Measurements from ENCODE around the gene PXYLP1. TPM values are rescaled to one million over a fixed set of nuclear protein-coding genes. Genes with fewer than 3 reads are reported as not detected.

The PXYLP1 gene
- total and polyA plus RNA-seq, 8 donors: 11.6 to 35.3 (median 28.3) TPM

- Histone ChIP-seq H3K4me1 (peaks cover 3 to 24% of the 10 kb centered on the region in 2 donors), H3K27ac (no peak overlapping the region), H3K9me3 (no peaks in the 10 kb centered on the region), H3K4me3 (no peak overlapping the region), H3K27me3 (no peaks in the 10 kb centered on the region), H3K36me3 (peaks cover 0 to 4% of the 10 kb centered on the region in 2 donors)
- peak in 1 of 4 donors; percentile 22 for DNase-seq
- TF ChIP-seq CTCF (IDR thresholded peaks at IDR 0.05): no peak
- intact Hi-C loops (cut with DNase I): loop anchor here in 1 of 2 donors (10.0 kb wide), 1 partner anchor 46 kb away; the partner anchor contains the start of gene PXYLP1
- no peak for ATAC-seq
Observed at GRCh38 chr3:141280690-141281089, 49.1 kb downstream of the PXYLP1 start.

- Histone ChIP-seq H3K9me3 (no peaks in the 10 kb centered on the region), H3K27ac (no peak overlapping the region), H3K27me3 (no peaks in the 10 kb centered on the region), H3K4me1 (peaks cover 0 to 16% of the 10 kb centered on the region in 2 donors), H3K4me3 (no peak overlapping the region), H3K36me3 (no peaks in the 10 kb centered on the region)
- intact Hi-C loops (cut with DNase I): loop anchor here in 1 of 2 donors (10.0 kb wide), 1 partner anchor 51 kb away; the partner anchor contains the start of gene PXYLP1
- no peak for ATAC-seq
- no peak for TF ChIP-seq CTCF (IDR thresholded peaks at IDR 0.05)
- no peak for DNase-seq
Observed at GRCh38 chr3:141285570-141285969, 53.9 kb downstream of the PXYLP1 start.

GRCh38 chr3:141286856-141287255 is 55.2 kb downstream of the PXYLP1 start:
- no peak overlapping the region for H3K27ac ChIP-seq
- intact Hi-C loops (cut with DNase I): loop anchor here in 1 of 2 donors (10.0 kb wide), 1 partner anchor 52 kb away; the partner anchor contains the start of gene PXYLP1
- ATAC-seq: no peak

GRCh38 chr3:141287326-141287725 is 55.7 kb downstream of the PXYLP1 start:
- H3K27ac ChIP-seq: no peak overlapping the region

More at GRCh38 chr3:141286856-141287255, 55.2 kb downstream of the PXYLP1 start:
- Histone ChIP-seq H3K27me3 (no peaks in the 10 kb centered on the region), H3K9me3 (no peaks in the 10 kb centered on the region), H3K4me3 (no peak overlapping the region), H3K36me3 (no peaks in the 10 kb centered on the region), H3K4me1 (peaks cover 0 to 16% of the 10 kb centered on the region in 2 donors)
- no peak for DNase-seq
- TF ChIP-seq CTCF (IDR thresholded peaks at IDR 0.05): no peak

More at GRCh38 chr3:141287326-141287725, 55.7 kb downstream of the PXYLP1 start:
- Histone ChIP-seq H3K27me3 (no peaks in the 10 kb centered on the region), H3K4me3 (no peak overlapping the region), H3K36me3 (peaks cover 0 to under 1% of the 10 kb centered on the region in 2 donors), H3K9me3 (no peaks in the 10 kb centered on the region), H3K4me1 (peaks cover 0 to 16% of the 10 kb centered on the region in 2 donors)
- intact Hi-C loops (cut with DNase I): loop anchor here in 1 of 2 donors (10.0 kb wide), 1 partner anchor 53 kb away; the partner anchor contains the start of gene PXYLP1
- ATAC-seq (peak; percentile 69), DNase-seq (peak in 1 of 4 donors; percentile 31)
- TF ChIP-seq CTCF (IDR thresholded peaks at IDR 0.05): no peak
